Neural progenitor cell (in vitro differentiated cells): Measurements from ENCODE around the gene PRSS50.

Experiments
- CTCF ChIP-seq: fragments of 200-600 bp; sonication (generic); IDR thresholded peaks from 2 replicates; pipeline ENCODE4 v1.5.1; 2017; ENCODE audit warnings: antibody characterized with exemption, mild to moderate bottlenecking
- EZH2 ChIP-seq: fragments of 200-600 bp; sonication (generic); IDR thresholded peaks from 2 replicates; pipeline ENCODE4 v1.6.1; 2017; ENCODE audit warnings: antibody characterized with exemption, mild to moderate bottlenecking, moderate library complexity
- EZH2phosphoT487 ChIP-seq: fragments of 200-600 bp; sonication (generic); IDR thresholded peaks from 2 replicates; pipeline ENCODE4 v1.6.1; 2017; ENCODE audit warnings: antibody characterized with exemption

GRCh38 chr3:46675843-46676567 lies 41.7 kb downstream of the PRSS50 start:
- TF ChIP-seq EZH2phosphoT487 (no peak), CTCF (no peak), EZH2 (no peak)
